OCI-LY7 (cell line): ENCODE data around the gene MAN1B1. TPM values are rescaled to one million over a fixed set of nuclear protein-coding genes. Genes with fewer than 3 reads are reported as not detected.

Experiments used
- BruUV-seq: library from RNA; stranded (reverse); fragments of 400-500 nt; replicated peaks from 2 replicates; lab custom pipeline; 2021; lab: Mats Ljungman, UMichigan
- CTCF ChIA-PET: fragments of 300-600 bp; sonication (Branson Sonifier 250); formaldehyde crosslinking; loops from one replicate; lab custom pipeline; 2022; ENCODE audit warnings: antibody characterized with exemption; ENCODE audit not compliant: unreplicated experiment; lab: Charles Lee
- POLR2A ChIA-PET: fragments of 300-600 bp; sonication (Branson Sonifier 250); formaldehyde crosslinking; loops from one replicate; lab custom pipeline; 2022; ENCODE audit warnings: antibody characterized with exemption; lab: Charles Lee
- DNase-seq: peaks from one replicate; pipeline ENCODE4 v3.0.0-alpha.2; 2015; ENCODE audit warnings: low spot score
- H2AFZ ChIP-seq: fragments of 200-600 bp; sonication (generic), shearing (Covaris generic); 2 replicates; pipeline ENCODE4 v1.6.1; 2014; ENCODE audit warnings: mild to moderate bottlenecking, antibody characterized with exemption, low read length, moderate library complexity
- H3K27ac ChIP-seq: fragments of 200-600 bp; sonication (generic); 2 replicates; pipeline ENCODE4 v1.5.1; 2014; ENCODE audit warnings: mixed run types, low read depth, mild to moderate bottlenecking, moderate library complexity, low read length, inconsistent platforms; ENCODE audit not compliant: poor library complexity, severe bottlenecking
- H3K36me3 ChIP-seq: fragments of 200-600 bp; sonication (generic); 2 replicates; pipeline ENCODE4 v1.6.1; 2014; ENCODE audit warnings: mild to moderate bottlenecking, antibody characterized with exemption, low read length, moderate library complexity, mixed read lengths; ENCODE audit not compliant: insufficient read depth
- H3K4me1 ChIP-seq: fragments of 200-600 bp; sonication (generic); 2 replicates; pipeline ENCODE4 v1.5.1; 2014; ENCODE audit warnings: mild to moderate bottlenecking, low read length; ENCODE audit not compliant: insufficient read depth, poor library complexity, severe bottlenecking
- H3K4me2 ChIP-seq: fragments of 200-600 bp; sonication (generic); 2 replicates; pipeline ENCODE4 v1.6.1; 2014; ENCODE audit warnings: mild to moderate bottlenecking, low read length
- H3K4me3 ChIP-seq: fragments of 200-600 bp; sonication (generic); 2 replicates; pipeline ENCODE4 v1.5.1; 2014; ENCODE audit warnings: mild to moderate bottlenecking, low read depth, low read length; ENCODE audit not compliant: poor library complexity, severe bottlenecking
- H3K79me2 ChIP-seq: fragments of 200-600 bp; sonication (generic); 2 replicates; pipeline ENCODE4 v1.6.1; 2016; ENCODE audit warnings: low read depth, mild to moderate bottlenecking, low read length, moderate library complexity, mixed read lengths; ENCODE audit not compliant: insufficient read depth
- H3K9me2 ChIP-seq: fragments of 200-600 bp; sonication (generic); 2 replicates; pipeline ENCODE4 v1.6.1; 2016; ENCODE audit warnings: mild to moderate bottlenecking, low read length, mixed read lengths; ENCODE audit not compliant: insufficient read depth
- H3K9me3 ChIP-seq: fragments of 200-600 bp; sonication (generic); 2 replicates; pipeline ENCODE4 v1.6.1; 2014; ENCODE audit warnings: mild to moderate bottlenecking, mixed run types, low read length, mixed read lengths
- H4K20me1 ChIP-seq: fragments of 200-600 bp; sonication (generic); 2 replicates; pipeline ENCODE4 v1.6.1; 2014; ENCODE audit warnings: mild to moderate bottlenecking, antibody characterized with exemption, low read length, moderate library complexity, mixed read lengths; ENCODE audit not compliant: insufficient read depth
- EZH2phosphoT487 ChIP-seq: fragments of 200-600 bp; sonication (generic); IDR thresholded peaks from 2 replicates; pipeline ENCODE4 v1.6.1; 2018; ENCODE audit warnings: low read depth, borderline replicate concordance, mild to moderate bottlenecking, mixed run types, antibody characterized with exemption, low read length, moderate library complexity, mixed read lengths
- intact Hi-C: fragments of 100-400 bp; cut with micrococcal nuclease; formaldehyde crosslinking; loops from one replicate; pipeline ENCODE4 v1.10.0; 2022; ENCODE audit not compliant: unreplicated experiment
- total RNA-seq, 2 experiments: library from RNA; depleted of rRNA in 1 of 2; stranded (reverse); fragments of >200 nt in 1 of 2; shearing (Covaris generic) in 1 of 2; gene quantifications; 2 replicates each; pipeline ENCODE4 v1.2.3, GENCODE V29; 2014 to 2022
- TF ChIP-seq, protein P1 (sequence below): fragments of 200-600 bp; sonication (generic); conservative IDR thresholded peaks from 2 replicates; pipeline ENCODE4 v1.5.1; 2014; ENCODE audit warnings: mild to moderate bottlenecking, antibody characterized with exemption, low read length, moderate library complexity, mixed read lengths

The MAN1B1 gene
- total RNA-seq, 2 experiments from 2014 or later, result 32.7 to 43.4 TPM

DNA sequence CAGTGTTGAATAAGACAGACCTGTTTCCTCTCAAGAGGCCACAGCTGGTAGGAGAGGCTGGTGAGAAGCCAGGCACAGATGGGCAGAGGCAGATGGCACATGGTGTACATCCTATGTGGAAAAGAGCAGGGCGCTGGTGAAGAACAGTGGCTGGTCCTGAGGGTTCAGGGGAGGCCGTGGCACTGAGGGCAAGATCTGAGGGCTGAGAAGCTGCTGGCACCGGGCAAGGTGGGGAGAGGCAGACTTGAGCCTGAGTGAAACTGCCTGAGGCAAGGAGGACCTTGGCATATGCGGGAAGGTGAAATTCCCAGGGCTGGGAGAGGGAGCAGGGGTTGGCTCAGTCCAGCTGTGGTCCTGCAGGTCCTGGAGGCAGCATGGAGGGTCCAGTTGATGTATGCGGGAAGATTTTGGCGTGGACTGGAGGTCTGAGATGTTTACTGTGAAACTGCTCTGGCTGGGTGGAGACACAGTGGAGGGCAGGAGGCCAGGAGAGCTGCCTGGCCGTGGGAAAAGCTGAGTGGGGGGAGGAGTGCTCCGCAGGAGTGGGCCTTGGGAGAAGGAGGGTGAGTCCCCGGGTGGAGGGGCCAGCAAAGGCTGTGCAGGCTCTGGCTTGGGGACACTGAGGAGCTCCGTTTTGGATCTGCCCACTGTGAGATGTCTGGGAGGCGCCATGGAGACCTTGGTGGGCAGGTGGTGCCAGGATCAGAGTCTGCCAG, 2.6 kb downstream of the MAN1B1 start:
- DNase-seq, result no peak
- Histone ChIP-seq H3K4me2 (no peak overlapping the region), H2AFZ (no peak overlapping the region), H3K4me1 (peaks cover 24% of the 10 kb centered on the region), H3K79me2 (peaks cover 6% of the 10 kb centered on the region; the same call in 1 of the 2 replicates), H3K9me2 (no peaks in the 10 kb centered on the region), H3K36me3 (peaks cover 12% of the 10 kb centered on the region; the same call in 1 of the 2 replicates), H3K9me3 (no peaks in the 10 kb centered on the region), H3K4me3 (no peak overlapping the region), H3K27ac (no peak overlapping the region), H4K20me1 (no peaks in the 10 kb centered on the region)
- ChIA-PET CTCF (no interaction called here), POLR2A (no interaction called here)
- intact Hi-C loops, result no loop called here
- TF ChIP-seq, protein P1, sequence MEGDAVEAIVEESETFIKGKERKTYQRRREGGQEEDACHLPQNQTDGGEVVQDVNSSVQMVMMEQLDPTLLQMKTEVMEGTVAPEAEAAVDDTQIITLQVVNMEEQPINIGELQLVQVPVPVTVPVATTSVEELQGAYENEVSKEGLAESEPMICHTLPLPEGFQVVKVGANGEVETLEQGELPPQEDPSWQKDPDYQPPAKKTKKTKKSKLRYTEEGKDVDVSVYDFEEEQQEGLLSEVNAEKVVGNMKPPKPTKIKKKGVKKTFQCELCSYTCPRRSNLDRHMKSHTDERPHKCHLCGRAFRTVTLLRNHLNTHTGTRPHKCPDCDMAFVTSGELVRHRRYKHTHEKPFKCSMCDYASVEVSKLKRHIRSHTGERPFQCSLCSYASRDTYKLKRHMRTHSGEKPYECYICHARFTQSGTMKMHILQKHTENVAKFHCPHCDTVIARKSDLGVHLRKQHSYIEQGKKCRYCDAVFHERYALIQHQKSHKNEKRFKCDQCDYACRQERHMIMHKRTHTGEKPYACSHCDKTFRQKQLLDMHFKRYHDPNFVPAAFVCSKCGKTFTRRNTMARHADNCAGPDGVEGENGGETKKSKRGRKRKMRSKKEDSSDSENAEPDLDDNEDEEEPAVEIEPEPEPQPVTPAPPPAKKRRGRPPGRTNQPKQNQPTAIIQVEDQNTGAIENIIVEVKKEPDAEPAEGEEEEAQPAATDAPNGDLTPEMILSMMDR, result no peak
- TF ChIP-seq EZH2phosphoT487, result no peak
- no TSS peak for BruUV-seq

DNA sequence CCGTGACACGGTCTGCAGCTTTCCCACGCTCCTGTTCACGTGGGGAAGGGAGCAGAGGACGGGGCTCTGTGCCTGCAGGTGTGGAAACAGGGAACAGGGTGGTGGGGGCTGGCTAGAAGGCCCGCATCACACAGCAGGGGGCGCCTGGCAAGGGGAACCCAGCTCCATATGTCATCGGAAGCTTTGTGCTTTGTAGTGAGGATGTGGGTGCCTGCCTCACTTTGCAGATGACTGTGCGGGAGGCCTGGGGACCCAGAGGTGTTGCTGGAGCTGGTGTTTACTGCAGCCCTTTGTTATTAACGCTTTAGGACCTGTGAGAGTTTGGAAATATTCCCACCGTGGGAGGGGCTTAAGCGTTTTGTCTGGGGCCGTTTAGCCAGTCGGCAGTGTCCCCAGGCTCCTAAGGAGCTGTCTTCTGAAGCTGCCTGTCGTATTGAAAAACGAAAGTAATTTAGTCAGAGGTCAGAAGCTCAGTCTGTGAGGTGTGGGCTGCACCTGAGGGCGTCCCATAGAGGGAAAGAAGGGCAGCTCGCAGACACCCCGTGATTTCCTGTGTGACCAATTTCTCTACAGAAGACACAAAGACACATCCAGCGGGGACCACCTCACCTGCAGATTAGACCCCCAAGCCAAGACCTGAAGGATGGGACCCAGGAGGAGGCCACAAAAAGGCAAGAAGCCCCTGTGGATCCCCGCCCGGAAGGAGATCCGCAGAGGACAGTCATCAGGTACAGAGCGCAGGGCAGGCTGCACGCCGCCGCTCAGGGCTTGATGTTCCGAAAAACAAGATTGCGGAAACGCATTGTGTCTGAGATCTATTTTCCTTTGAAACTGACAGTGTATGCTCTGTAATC, 9.1 kb downstream of the MAN1B1 start:
- Histone ChIP-seq H3K79me2 (no peaks in the 10 kb centered on the region), H3K9me2 (no peaks in the 10 kb centered on the region), H3K27ac (no peak overlapping the region), H3K4me2 (peak overlapping the region; percentile 4; the same call in 1 of the 2 replicates), H3K4me1 (peaks cover 5% of the 10 kb centered on the region), H3K36me3 (peaks cover 58% of the 10 kb centered on the region), H3K4me3 (no peak overlapping the region), H4K20me1 (no peaks in the 10 kb centered on the region), H2AFZ (no peak overlapping the region), H3K9me3 (no peaks in the 10 kb centered on the region)
- CTCF ChIA-PET, result no interaction called here
- BruUV-seq, result no TSS peak
- POLR2A ChIA-PET, result interaction anchor here (0.6 to 0.7 kb wide), 2 partner anchors 9 to 143 kb away, joined by 3 read pairs; partner anchors contain the start of gene MAN1B1
- TF ChIP-seq, protein P1, result peak; percentile 73
- no peak for TF ChIP-seq EZH2phosphoT487
- intact Hi-C loops, result no loop called here
- peak; percentile 53 for DNase-seq
